Measurements from ENCODE around the gene CD247.

DNA sequence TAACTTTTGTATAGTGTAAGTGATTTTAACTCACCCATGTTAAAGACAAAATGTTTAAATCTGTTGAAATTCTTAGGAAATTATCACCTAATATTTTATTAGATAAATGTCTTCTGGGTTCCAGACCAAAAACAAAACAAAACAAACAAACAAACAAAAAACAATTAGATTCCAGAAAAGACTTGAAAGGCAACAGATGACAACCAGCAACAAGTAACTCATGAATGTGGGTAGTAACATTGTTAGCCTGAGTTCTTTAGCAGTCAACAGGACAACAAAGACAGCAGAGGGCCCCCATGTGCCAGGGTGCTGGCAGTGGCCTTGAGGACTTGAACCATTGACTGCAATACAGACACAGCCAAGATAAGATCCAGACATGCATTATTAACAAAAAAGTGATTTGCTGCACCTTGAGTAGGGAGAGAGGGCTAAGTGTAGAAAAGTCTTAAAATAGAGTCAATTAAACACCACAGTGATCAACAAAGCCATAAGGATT lies 2.4 kb upstream of the CD247 start:
- TF ChIP-seq POLR2A (IDR thresholded peaks at IDR 0.05) (no peak), POLR2AphosphoS5 (IDR thresholded peaks at IDR 0.05; ENCODE audit: insufficient read depth in 1 of 2, low read depth in 1 of 2) (no peak)
- TF ChIP-seq, protein P1, sequence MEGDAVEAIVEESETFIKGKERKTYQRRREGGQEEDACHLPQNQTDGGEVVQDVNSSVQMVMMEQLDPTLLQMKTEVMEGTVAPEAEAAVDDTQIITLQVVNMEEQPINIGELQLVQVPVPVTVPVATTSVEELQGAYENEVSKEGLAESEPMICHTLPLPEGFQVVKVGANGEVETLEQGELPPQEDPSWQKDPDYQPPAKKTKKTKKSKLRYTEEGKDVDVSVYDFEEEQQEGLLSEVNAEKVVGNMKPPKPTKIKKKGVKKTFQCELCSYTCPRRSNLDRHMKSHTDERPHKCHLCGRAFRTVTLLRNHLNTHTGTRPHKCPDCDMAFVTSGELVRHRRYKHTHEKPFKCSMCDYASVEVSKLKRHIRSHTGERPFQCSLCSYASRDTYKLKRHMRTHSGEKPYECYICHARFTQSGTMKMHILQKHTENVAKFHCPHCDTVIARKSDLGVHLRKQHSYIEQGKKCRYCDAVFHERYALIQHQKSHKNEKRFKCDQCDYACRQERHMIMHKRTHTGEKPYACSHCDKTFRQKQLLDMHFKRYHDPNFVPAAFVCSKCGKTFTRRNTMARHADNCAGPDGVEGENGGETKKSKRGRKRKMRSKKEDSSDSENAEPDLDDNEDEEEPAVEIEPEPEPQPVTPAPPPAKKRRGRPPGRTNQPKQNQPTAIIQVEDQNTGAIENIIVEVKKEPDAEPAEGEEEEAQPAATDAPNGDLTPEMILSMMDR (IDR thresholded peaks at IDR 0.05) = no peak

All from vagina (tissue), 2 donors.